22Rv1 (cell line): ENCODE results near the gene ARHGEF35.
"Not testable (repeated sequence)": the region's sequence is repeated elsewhere in the genome, so short reads cannot be mapped to it uniquely, and the experiment has no call there.

Source experiments
- H3K27ac ChIP-seq: fragments of 450-650 bp; 2 replicates; pipeline ENCODE4 v1.5.1; 2017

Gene ARHGEF35

GRCh38 chr7:144195212-144195872, at the start of gene ARHGEF35:
ARHGEF35 (minus strand) TSS chr7:144195833; CDS start chr7:144188383, 7,450 bp downstream.
- H3K27ac ChIP-seq, result not testable (repeated sequence)

- not testable (repeated sequence) for H3K27ac ChIP-seq
Observed at GRCh38 chr7:144245372-144245771, 49.7 kb upstream of the ARHGEF35 start.

GRCh38 chr7:144239365-144239764, 43.7 kb upstream of the ARHGEF35 start, which contains the start of gene OR2A42:
OR2A42 (minus strand) TSS chr7:144239605; CDS start chr7:144232843, 6,762 bp downstream.
- H3K27ac ChIP-seq, result not testable (repeated sequence)

GRCh38 chr7:144238530-144239082, 43.0 kb upstream of the ARHGEF35 start:
- not testable (repeated sequence) for H3K27ac ChIP-seq

- H3K27ac ChIP-seq, result not testable (repeated sequence)
Observed at GRCh38 chr7:144233039-144233438, 37.4 kb upstream of the ARHGEF35 start.

GRCh38 chr7:144231027-144231426, 35.4 kb upstream of the ARHGEF35 start:
- not testable (repeated sequence) for H3K27ac ChIP-seq

GRCh38 chr7:144228810-144229209, 33.2 kb upstream of the ARHGEF35 start:
- H3K27ac ChIP-seq, result not testable (repeated sequence)

GRCh38 chr7:144226866-144227265, 31.2 kb upstream of the ARHGEF35 start:
- not testable (repeated sequence) for H3K27ac ChIP-seq

GRCh38 chr7:144223675-144224074, 28.0 kb upstream of the ARHGEF35 start:
- not testable (repeated sequence) for H3K27ac ChIP-seq

GRCh38 chr7:144220531-144220930, 24.9 kb upstream of the ARHGEF35 start:
- not testable (repeated sequence) for H3K27ac ChIP-seq

- H3K27ac ChIP-seq, result not testable (repeated sequence)
Observed at GRCh38 chr7:144219149-144219548, 23.5 kb upstream of the ARHGEF35 start.

GRCh38 chr7:144218581-144218980, 22.9 kb upstream of the ARHGEF35 start:
- H3K27ac ChIP-seq, result not testable (repeated sequence)

- H3K27ac ChIP-seq, result not testable (repeated sequence)
Observed at GRCh38 chr7:144217200-144217599, 21.6 kb upstream of the ARHGEF35 start.

GRCh38 chr7:144205306-144205705, 9.7 kb upstream of the ARHGEF35 start:
- H3K27ac ChIP-seq, result not testable (repeated sequence)

GRCh38 chr7:144203086-144203485, 7.5 kb upstream of the ARHGEF35 start:
- H3K27ac ChIP-seq, result not testable (repeated sequence)

GRCh38 chr7:144201978-144202377, 6.3 kb upstream of the ARHGEF35 start:
- H3K27ac ChIP-seq, result not testable (repeated sequence)

- not testable (repeated sequence) for H3K27ac ChIP-seq
Observed at GRCh38 chr7:144198934-144199333, 3.3 kb upstream of the ARHGEF35 start.

GRCh38 chr7:144194453-144194852, 1.2 kb downstream of the ARHGEF35 start:
- H3K27ac ChIP-seq, result not testable (repeated sequence)

GRCh38 chr7:144193782-144194181, 1.9 kb downstream of the ARHGEF35 start:
- H3K27ac ChIP-seq, result not testable (repeated sequence)

- not testable (repeated sequence) for H3K27ac ChIP-seq
Observed at GRCh38 chr7:144188578-144189171, 7.0 kb downstream of the ARHGEF35 start.

- H3K27ac ChIP-seq, result not testable (repeated sequence)
Observed at GRCh38 chr7:144187848-144188247, 7.8 kb downstream of the ARHGEF35 start.

- H3K27ac ChIP-seq, result not testable (repeated sequence)
Observed at GRCh38 chr7:144183166-144183565, 12.5 kb downstream of the ARHGEF35 start, which contains the start of gene CTAGE4. CTAGE4 (plus strand) TSS chr7:144183466; CDS start chr7:144183504, 38 bp downstream.

- H3K27ac ChIP-seq, result not testable (repeated sequence)
Observed at GRCh38 chr7:144179165-144179479, 16.5 kb downstream of the ARHGEF35 start.
